ENCODE data around the gene MAP3K14.

The MAP3K14 gene

DNA sequence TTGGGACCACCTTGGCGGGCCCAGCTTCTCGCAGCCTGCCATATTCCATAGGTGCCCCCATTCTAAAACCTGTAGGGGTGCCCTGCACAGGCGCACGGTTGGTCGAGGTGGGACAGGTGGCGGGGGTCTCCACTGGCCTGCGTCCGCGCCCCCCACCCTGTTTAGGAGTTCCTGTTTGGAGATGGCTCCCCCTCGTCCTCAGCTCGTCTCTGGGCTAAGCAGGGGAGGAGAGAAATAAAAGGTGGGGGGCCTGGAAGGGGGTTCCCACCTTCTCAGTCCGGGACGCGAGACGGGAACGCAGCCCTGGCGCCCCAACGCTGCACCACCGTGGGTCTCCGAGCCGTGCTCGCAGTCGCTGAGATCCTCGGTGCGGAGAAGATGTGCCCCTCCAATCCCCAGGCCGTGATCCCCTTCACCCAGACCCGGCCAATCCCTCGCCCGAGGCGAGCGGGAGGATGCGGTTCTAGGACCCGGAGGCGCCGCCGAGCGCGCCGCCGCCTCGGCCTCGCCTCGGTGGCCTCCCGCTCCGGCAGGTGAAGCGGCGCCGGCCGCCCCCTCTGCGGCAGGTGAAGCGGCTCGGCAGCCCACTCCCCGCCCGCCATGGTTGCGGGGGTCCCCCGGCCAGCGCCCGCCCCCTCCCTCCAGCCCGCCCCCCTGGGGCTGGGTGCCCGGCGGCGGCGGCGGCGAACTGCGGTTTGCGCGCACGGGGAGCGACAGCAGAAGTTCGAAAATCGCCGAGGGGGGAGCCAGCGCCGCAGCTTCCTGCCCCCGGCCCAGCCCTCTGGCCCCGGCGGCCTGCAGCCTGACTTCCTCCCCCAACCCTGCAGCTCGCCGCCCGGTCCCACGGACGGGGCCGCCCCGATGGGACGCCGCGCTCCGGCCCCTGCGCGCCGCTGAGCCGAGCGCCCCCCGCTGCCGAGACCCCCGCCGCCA lies 95.5 kb downstream of the MAP3K14 start, which contains the start of gene FMNL1:
Gene FMNL1 (plus strand): TSS at position 805 of the 933 bp plus-strand sequence. CDS start 240 bp downstream, outside the sequence.
- DNase-seq, result peak; percentile 68

DNA sequence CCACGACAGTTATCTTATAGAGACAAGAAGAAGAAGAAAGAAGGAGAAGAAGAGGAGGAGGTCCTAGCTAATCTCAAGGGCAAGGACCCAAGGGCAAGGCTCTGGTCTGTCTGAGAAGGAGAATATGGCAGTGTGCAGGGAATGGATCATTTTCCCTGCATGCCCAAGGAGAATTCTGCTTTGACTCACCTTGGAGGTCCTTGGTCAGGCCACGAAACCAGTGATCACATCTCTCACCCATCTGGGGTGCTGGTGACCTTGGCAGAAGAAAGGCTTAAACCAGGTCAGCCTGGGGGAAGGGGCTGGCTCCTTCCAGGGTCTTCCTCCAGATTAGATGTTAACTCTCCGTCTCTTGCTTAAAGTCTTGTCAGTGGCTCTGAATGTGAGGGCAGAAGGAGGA lies 96.7 kb downstream of the MAP3K14 start:
- no peak for DNase-seq

DNA sequence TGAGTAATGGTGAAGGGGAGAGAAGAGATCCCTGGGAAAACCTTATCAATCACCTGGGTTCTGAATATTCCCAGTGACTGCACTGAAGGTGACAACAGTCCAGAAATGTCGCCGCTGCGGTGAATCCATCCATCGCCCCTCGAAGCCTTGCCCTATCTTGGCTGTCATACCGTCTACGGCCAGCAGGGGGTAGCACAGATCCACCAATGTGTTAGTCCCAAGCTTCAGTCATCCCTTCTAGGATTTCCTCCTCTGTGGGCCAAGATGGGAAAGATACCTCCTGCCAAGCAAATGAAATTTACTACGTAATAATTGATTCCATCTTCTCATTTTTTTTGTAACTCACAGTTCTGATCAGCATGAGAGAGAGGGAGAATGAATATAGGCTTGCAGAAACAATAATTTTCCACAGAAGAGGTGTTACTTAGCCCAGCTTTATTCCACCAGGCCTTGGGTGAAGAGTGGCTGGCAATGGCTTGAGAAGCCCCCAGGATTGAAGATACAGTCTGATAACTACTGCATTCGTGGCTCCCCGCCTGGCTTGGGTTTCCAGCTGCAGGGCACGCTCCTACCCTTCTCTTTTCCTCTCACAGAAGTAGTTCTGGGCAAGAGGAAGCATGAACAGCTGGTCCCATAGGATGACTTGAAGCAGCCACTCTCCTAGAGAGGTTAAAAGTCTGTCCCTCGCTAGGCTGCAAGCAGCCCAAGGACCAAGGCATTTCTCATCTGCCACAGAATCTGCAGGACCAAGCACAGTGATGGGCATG lies 97.7 kb downstream of the MAP3K14 start:
- peak; percentile 89 for DNase-seq

Data from CD4-positive, alpha-beta T cell treated with Interleukin-17A for 1 hour (primary cell).